ENCODE results near the gene MRGPRG. TPM values are rescaled to one million over a fixed set of nuclear protein-coding genes. Genes with fewer than 3 reads are reported as not detected.

The MRGPRG gene
- total RNA-seq, 2 experiments from 2014 or later = not detected

DNA sequence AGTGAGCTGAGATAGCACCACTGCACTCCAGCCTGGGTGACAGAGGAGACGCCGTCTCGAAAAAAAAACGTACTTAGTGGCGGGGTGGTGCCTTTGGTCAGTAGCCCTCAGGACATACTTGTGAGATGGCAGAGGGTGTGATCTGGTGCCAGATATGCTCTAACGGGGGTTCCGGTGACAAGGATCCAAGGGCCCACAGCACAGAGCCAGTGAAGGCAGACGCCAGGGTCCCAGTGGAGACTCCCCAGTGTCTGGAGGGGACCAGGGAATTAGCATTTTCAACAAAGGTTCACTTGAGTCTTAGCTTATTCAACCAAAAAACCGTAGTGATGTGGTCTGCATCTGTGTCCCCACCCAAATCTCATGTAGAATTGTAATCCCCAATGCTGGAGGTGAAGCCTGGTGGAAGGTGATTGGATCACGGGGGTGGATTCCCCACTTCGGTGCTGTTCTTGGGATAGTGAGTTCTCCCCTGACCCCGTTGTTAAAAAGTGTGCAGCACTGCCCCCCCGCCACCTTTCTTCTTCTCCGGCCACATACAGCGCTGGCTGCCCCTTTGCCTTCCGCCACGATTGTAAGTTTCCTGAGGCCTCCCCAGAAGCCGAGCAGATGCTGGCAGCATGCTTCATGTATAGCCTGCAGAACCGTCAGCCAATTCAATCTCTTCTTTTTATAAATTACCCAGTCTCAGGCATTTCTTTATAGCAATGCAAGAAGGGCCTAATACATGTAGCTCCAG lies 26.9 kb downstream of the MRGPRG start:
- Histone ChIP-seq H3K27ac (ENCODE audit: low read depth in 1 of 2, low read length in 2 of 2) (no peak overlapping the region), H3K9me3 (ENCODE audit: control insufficient read depth in 1 of 2, insufficient read depth in 1 of 2, low read length in 2 of 2) (peaks cover 0 to 4% of the 10 kb centered on the region in 2 experiments), H3K27me3 (ENCODE audit: control insufficient read depth in 1 of 2, insufficient read depth in 2 of 2, low read length in 2 of 2) (no peaks in the 10 kb centered on the region), H3K36me3 (ENCODE audit: insufficient read depth, low read length) (no peaks in the 10 kb centered on the region), H3K4me3 (ENCODE audit: low read length) (no peak overlapping the region), H3K4me1 (ENCODE audit: insufficient read depth, low read length) (no peaks in the 10 kb centered on the region)
- H3K36me3 Mint-ChIP-seq (ENCODE audit: low read depth) = no peaks in the 10 kb centered on the region
- ChIA-PET POLR2A (no interaction called here), CTCF (no interaction called here)
- no peak for ATAC-seq (ENCODE audit: poor library complexity)
- no peak overlapping the region for H3K4me3 Mint-ChIP-seq
- intact Hi-C loops (cut with DNase I, micrococcal nuclease) = no loop called here
- no peaks in the 10 kb centered on the region for H3K9me3 Mint-ChIP-seq
- TF ChIP-seq CTCF (IDR thresholded peaks at IDR 0.05) = no peak
- H3K4me1 Mint-ChIP-seq (ENCODE audit: low read depth) = no peaks in the 10 kb centered on the region
- no peak for DNase-seq
- H3K27ac Mint-ChIP-seq = no peak overlapping the region
- peaks cover 4% of the 10 kb centered on the region for H3K27me3 Mint-ChIP-seq

DNA sequence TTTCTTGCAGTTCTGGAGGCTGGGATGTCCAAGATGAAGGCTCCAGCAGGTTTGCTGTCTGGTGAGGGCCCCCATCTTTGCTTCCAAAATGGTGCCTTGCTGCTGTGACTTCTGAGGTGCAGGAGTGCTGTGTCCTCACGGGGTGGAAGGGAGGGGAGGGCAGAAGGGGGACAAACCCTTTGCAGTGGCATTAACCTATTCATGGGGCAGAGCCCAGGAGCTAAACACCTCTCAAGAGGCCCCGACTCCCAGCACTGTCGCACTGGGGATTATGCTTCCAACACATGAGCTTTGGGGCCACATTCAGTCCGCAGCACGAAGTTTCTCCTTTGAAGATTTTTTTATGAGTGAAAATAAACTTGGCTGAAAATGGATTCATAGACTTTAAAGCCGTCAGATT lies 28.0 kb downstream of the MRGPRG start:
- ATAC-seq (ENCODE audit: poor library complexity) (no peak), DNase-seq (no peak)
- intact Hi-C loops (cut with DNase I, micrococcal nuclease) = no loop called here
- Histone ChIP-seq H3K4me1 (ENCODE audit: insufficient read depth, low read length) (no peaks in the 10 kb centered on the region), H3K27ac (ENCODE audit: low read depth in 1 of 2, low read length in 2 of 2) (no peak overlapping the region), H3K9me3 (ENCODE audit: control insufficient read depth in 1 of 2, insufficient read depth in 1 of 2, low read length in 2 of 2) (peaks cover 0 to 3% of the 10 kb centered on the region in 2 experiments), H3K4me3 (ENCODE audit: low read length) (no peak overlapping the region), H3K36me3 (ENCODE audit: insufficient read depth, low read length) (no peaks in the 10 kb centered on the region), H3K27me3 (ENCODE audit: control insufficient read depth in 1 of 2, insufficient read depth in 2 of 2, low read length in 2 of 2) (no peaks in the 10 kb centered on the region)
- no peaks in the 10 kb centered on the region for H3K4me1 Mint-ChIP-seq (ENCODE audit: low read depth)
- H3K4me3 Mint-ChIP-seq = no peak overlapping the region
- ChIA-PET POLR2A (no interaction called here), CTCF (no interaction called here)
- no peak overlapping the region for H3K27ac Mint-ChIP-seq
- no peaks in the 10 kb centered on the region for H3K36me3 Mint-ChIP-seq (ENCODE audit: low read depth)
- no peaks in the 10 kb centered on the region for H3K9me3 Mint-ChIP-seq
- no peak for TF ChIP-seq CTCF (IDR thresholded peaks at IDR 0.05)
- peaks cover 4% of the 10 kb centered on the region for H3K27me3 Mint-ChIP-seq

- Mint-ChIP-seq H3K27ac (no peak overlapping the region), H3K27me3 (peaks cover 4% of the 10 kb centered on the region), H3K9me3 (no peaks in the 10 kb centered on the region), H3K4me1 (ENCODE audit: low read depth) (no peaks in the 10 kb centered on the region), H3K4me3 (no peak overlapping the region), H3K36me3 (ENCODE audit: low read depth) (no peaks in the 10 kb centered on the region)
- TF ChIP-seq CTCF (IDR thresholded peaks at IDR 0.05) = no peak
- POLR2A ChIA-PET = no interaction called here
- ATAC-seq (ENCODE audit: poor library complexity) (no peak), DNase-seq (no peak)
- Histone ChIP-seq H3K4me1 (ENCODE audit: insufficient read depth, low read length) (no peaks in the 10 kb centered on the region), H3K36me3 (ENCODE audit: insufficient read depth, low read length) (no peaks in the 10 kb centered on the region), H3K4me3 (ENCODE audit: low read length) (no peak overlapping the region), H3K27me3 (ENCODE audit: control insufficient read depth in 1 of 2, insufficient read depth in 2 of 2, low read length in 2 of 2) (no peaks in the 10 kb centered on the region), H3K9me3 (ENCODE audit: control insufficient read depth in 1 of 2, insufficient read depth in 1 of 2, low read length in 2 of 2) (peaks cover 0 to 3% of the 10 kb centered on the region in 2 experiments), H3K27ac (ENCODE audit: low read depth in 1 of 2, low read length in 2 of 2) (no peak overlapping the region)
- intact Hi-C loops (cut with DNase I, micrococcal nuclease) = no loop called here
- CTCF ChIA-PET = no interaction called here
Measured at GRCh38 chr11:3189886-3190583, 28.6 kb downstream of the MRGPRG start.

Data from CD4-positive, alpha-beta T cell (primary cell).